MCF 10A (cell line): ENCODE results near the gene ABHD10. TPM values are rescaled to one million over a fixed set of nuclear protein-coding genes. Genes with fewer than 3 reads are reported as not detected.

Source experiments
- BruUV-seq: library from RNA; stranded (reverse); fragments of 400-500 nt; replicated peaks from 2 replicates; lab custom pipeline; 2021; lab: Mats Ljungman, UMichigan
- CTCF ChIA-PET: fragments of 300-600 bp; sonication (Branson Sonifier 250); formaldehyde crosslinking; extraction: SDS; loops from one replicate; lab custom pipeline; 2021; ENCODE audit warnings: antibody characterized with exemption, inconsistent platforms; lab: Yijun Ruan, JAX
- POLR2A ChIA-PET: fragments of 300-600, 350-650 bp; sonication (Branson Sonifier 250); formaldehyde crosslinking; extraction: SDS; loops from one replicate; lab custom pipeline; 2020; ENCODE audit warnings: antibody characterized with exemption, inconsistent platforms; lab: Yijun Ruan, JAX
- DNase-seq: peaks from one replicate; pipeline ENCODE4 v3.0.0-alpha.2; 2018; ENCODE audit not compliant: unreplicated experiment
- H3K27ac Mint-ChIP-seq: one replicate; pipeline ENCODE4 v1.8.0; 2022; ENCODE audit warnings: mild to moderate bottlenecking, low read depth, mixed read lengths; ENCODE audit not compliant: unreplicated experiment
- H3K27me3 Mint-ChIP-seq: one replicate; pipeline ENCODE4 v1.8.0; 2022; ENCODE audit warnings: mixed read lengths; ENCODE audit not compliant: insufficient read depth, unreplicated experiment
- H3K36me3 Mint-ChIP-seq: one replicate; pipeline ENCODE4 v1.8.0; 2022; ENCODE audit warnings: mild to moderate bottlenecking, moderate library complexity, mixed read lengths; ENCODE audit not compliant: insufficient read depth, unreplicated experiment
- H3K4me1 Mint-ChIP-seq: one replicate; pipeline ENCODE4 v1.8.0; 2022; ENCODE audit warnings: mixed read lengths; ENCODE audit not compliant: insufficient read depth, unreplicated experiment
- H3K4me3 Mint-ChIP-seq: one replicate; pipeline ENCODE4 v1.8.0; 2022; ENCODE audit warnings: mild to moderate bottlenecking, moderate library complexity, mixed read lengths; ENCODE audit not compliant: unreplicated experiment
- H3K9me3 Mint-ChIP-seq: one replicate; pipeline ENCODE4 v1.8.0; 2022; ENCODE audit warnings: mixed read lengths; ENCODE audit not compliant: unreplicated experiment
- CTCF ChIP-seq: fragments of 200-600 bp; IDR thresholded peaks from one replicate; pipeline ENCODE4 v1.8.0; 2022; ENCODE audit warnings: antibody characterized with exemption, mild to moderate bottlenecking; ENCODE audit not compliant: unreplicated experiment
- intact Hi-C: fragments of 100-400 bp; cut with micrococcal nuclease; formaldehyde crosslinking; loops from 2 replicates; pipeline ENCODE4 v1.14.1; 2022
- total RNA-seq: library from RNA; stranded (reverse); gene quantifications from 2 replicates; pipeline ENCODE4 v1.2.3, GENCODE V29; 2022

Gene ABHD10
- total RNA-seq, 1 experiment from 2014 or later, result 34.1 TPM

- ChIA-PET POLR2A (interaction anchor here (0.5 to 4.1 kb wide), 17 partner anchors 11 to 376 kb away, joined by 3 to 20 read pairs (median 5); partner anchors contain the start of gene ABHD10), CTCF (interaction anchor here (0.6 to 14.3 kb wide), 52 partner anchors 8 to 745 kb away, joined by 3 to 278 read pairs (median 4); partner anchors contain the start of genes ABHD10 and PHLDB2)
- TF ChIP-seq CTCF, result peak; percentile 86
- DNase-seq, result peak; percentile 86
- Mint-ChIP-seq H3K9me3 (no peaks in the 10 kb centered on the region), H3K27me3 (no peaks in the 10 kb centered on the region), H3K36me3 (peaks cover 96% of the 10 kb centered on the region), H3K27ac (peak overlapping the region; percentile 5), H3K4me1 (peaks cover 11% of the 10 kb centered on the region), H3K4me3 (no peak overlapping the region)
- intact Hi-C loops, result loop anchor here (1.0 to 5.0 kb wide), 6 partner anchors 72 to 390 kb away; no protein-coding TSS in a partner anchor
- no TSS peak for BruUV-seq
Measured at GRCh38 chr3:111967651-111968274, 11.1 kb upstream of the ABHD10 start.

GRCh38 chr3:111968319-111969054 is 10.3 kb upstream of the ABHD10 start:
- no peaks in the 10 kb centered on the region for H3K9me3 Mint-ChIP-seq
- BruUV-seq, result no TSS peak
- peaks cover 11% of the 10 kb centered on the region for H3K4me1 Mint-ChIP-seq
- ChIA-PET CTCF (interaction anchor here (0.6 to 14.3 kb wide), 47 partner anchors 8 to 744 kb away, joined by 3 to 278 read pairs (median 4); partner anchors contain the start of genes ABHD10 and PHLDB2), POLR2A (interaction anchor here (0.5 to 4.1 kb wide), 16 partner anchors 10 to 377 kb away, joined by 3 to 20 read pairs (median 5); partner anchors contain the start of gene ABHD10)
- peaks cover 100% of the 10 kb centered on the region for H3K36me3 Mint-ChIP-seq
- H3K27me3 Mint-ChIP-seq, result no peaks in the 10 kb centered on the region
- DNase-seq, result no peak
- no peak overlapping the region for H3K27ac Mint-ChIP-seq
- H3K4me3 Mint-ChIP-seq, result no peak overlapping the region
- no peak for TF ChIP-seq CTCF
- intact Hi-C loops, result loop anchor here (5.0 kb wide), 1 partner anchor 391 kb away; no protein-coding TSS in a partner anchor

- no TSS peak for BruUV-seq
- ChIA-PET POLR2A (interaction anchor here (0.6 to 2.0 kb wide), 3 partner anchors 48 to 253 kb away, joined by 3 to 5 read pairs (median 3); no protein-coding TSS in a partner anchor), CTCF (interaction anchor here (0.5 to 14.3 kb wide), 8 partner anchors 19 to 253 kb away, joined by 3 to 278 read pairs (median 4); no protein-coding TSS in a partner anchor)
- intact Hi-C loops, result no loop called here
- Mint-ChIP-seq H3K4me3 (no peak overlapping the region), H3K4me1 (peaks cover 11% of the 10 kb centered on the region), H3K27ac (no peak overlapping the region), H3K36me3 (peaks cover 99% of the 10 kb centered on the region), H3K27me3 (no peaks in the 10 kb centered on the region), H3K9me3 (no peaks in the 10 kb centered on the region)
- no peak for DNase-seq
- TF ChIP-seq CTCF, result no peak
Measured at GRCh38 chr3:111970376-111970775, 8.4 kb upstream of the ABHD10 start.
